HEK293 (cell line): ENCODE measurements around the gene ANKAR.

Source experiments
- BCL11A ChIP-seq: fragments of 450-650 bp; formaldehyde crosslinking; IDR thresholded peaks from 2 replicates; pipeline ENCODE4 v1.5.1; 2016; ENCODE audit warnings: low read depth, missing biosample characterization, missing genetic modification characterization
- PATZ1 ChIP-seq: fragments of 450-650 bp; formaldehyde crosslinking; IDR thresholded peaks from 2 replicates; pipeline ENCODE4 v1.5.1; 2016; ENCODE audit warnings: missing biosample characterization, missing genetic modification characterization
- ZFP37 ChIP-seq: fragments of 450-650 bp; formaldehyde crosslinking; IDR thresholded peaks from 2 replicates; pipeline ENCODE4 v1.5.1; 2016; ENCODE audit warnings: missing biosample characterization, missing genetic modification characterization
- ZNF121 ChIP-seq: fragments of 450-650 bp; formaldehyde crosslinking; IDR thresholded peaks from 2 replicates; pipeline ENCODE4 v1.5.1; 2016; ENCODE audit warnings: missing biosample characterization, missing genetic modification characterization
- ZNF133 ChIP-seq: fragments of 450-650 bp; formaldehyde crosslinking; IDR thresholded peaks from 2 replicates; pipeline ENCODE4 v1.5.1; 2016; ENCODE audit warnings: missing biosample characterization, missing genetic modification characterization
- ZNF302 ChIP-seq: fragments of 450-650 bp; formaldehyde crosslinking; IDR thresholded peaks from 2 replicates; pipeline ENCODE4 v1.5.1; 2016; ENCODE audit warnings: missing biosample characterization, missing genetic modification characterization, low read depth
- ZNF621 ChIP-seq: fragments of 450-650 bp; formaldehyde crosslinking; IDR thresholded peaks from 2 replicates; pipeline ENCODE4 v1.5.1; 2017; ENCODE audit warnings: missing biosample characterization, missing genetic modification characterization
- ZNF701 ChIP-seq: fragments of 450-650 bp; formaldehyde crosslinking; IDR thresholded peaks from 2 replicates; pipeline ENCODE4 v1.5.1; 2016; ENCODE audit warnings: missing biosample characterization, missing genetic modification characterization
- TF ChIP-seq, protein P1 (sequence below): fragments of 450-650 bp; formaldehyde crosslinking; IDR thresholded peaks from 2 replicates; pipeline ENCODE4 v1.5.1; 2016; ENCODE audit warnings: missing biosample characterization, missing genetic modification characterization
- TF ChIP-seq, protein P2 (sequence below): fragments of 450-650 bp; formaldehyde crosslinking; IDR thresholded peaks from 2 replicates; pipeline ENCODE4 v1.5.1; 2017; ENCODE audit warnings: missing biosample characterization, missing genetic modification characterization
- TF ChIP-seq, protein P3 (sequence below): fragments of 450-650 bp; formaldehyde crosslinking; IDR thresholded peaks from 2 replicates; pipeline ENCODE4 v1.5.1; 2016; ENCODE audit warnings: missing biosample characterization, missing genetic modification characterization, low read depth

- TF ChIP-seq ZFP37 (tag by site-specific recombination) (no peak), ZNF121 (no peak), BCL11A (tag by site-specific recombination) (no peak), ZNF621 (tag by site-specific recombination) (no peak), PATZ1 (tag by site-specific recombination) (no peak), ZNF302 (tag by site-specific recombination) (no peak), ZNF701 (tag by site-specific recombination) (no peak), ZNF133 (no peak)
- TF ChIP-seq, protein P1, sequence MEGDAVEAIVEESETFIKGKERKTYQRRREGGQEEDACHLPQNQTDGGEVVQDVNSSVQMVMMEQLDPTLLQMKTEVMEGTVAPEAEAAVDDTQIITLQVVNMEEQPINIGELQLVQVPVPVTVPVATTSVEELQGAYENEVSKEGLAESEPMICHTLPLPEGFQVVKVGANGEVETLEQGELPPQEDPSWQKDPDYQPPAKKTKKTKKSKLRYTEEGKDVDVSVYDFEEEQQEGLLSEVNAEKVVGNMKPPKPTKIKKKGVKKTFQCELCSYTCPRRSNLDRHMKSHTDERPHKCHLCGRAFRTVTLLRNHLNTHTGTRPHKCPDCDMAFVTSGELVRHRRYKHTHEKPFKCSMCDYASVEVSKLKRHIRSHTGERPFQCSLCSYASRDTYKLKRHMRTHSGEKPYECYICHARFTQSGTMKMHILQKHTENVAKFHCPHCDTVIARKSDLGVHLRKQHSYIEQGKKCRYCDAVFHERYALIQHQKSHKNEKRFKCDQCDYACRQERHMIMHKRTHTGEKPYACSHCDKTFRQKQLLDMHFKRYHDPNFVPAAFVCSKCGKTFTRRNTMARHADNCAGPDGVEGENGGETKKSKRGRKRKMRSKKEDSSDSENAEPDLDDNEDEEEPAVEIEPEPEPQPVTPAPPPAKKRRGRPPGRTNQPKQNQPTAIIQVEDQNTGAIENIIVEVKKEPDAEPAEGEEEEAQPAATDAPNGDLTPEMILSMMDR (tag by site-specific recombination), result no peak
- TF ChIP-seq, protein P2, sequence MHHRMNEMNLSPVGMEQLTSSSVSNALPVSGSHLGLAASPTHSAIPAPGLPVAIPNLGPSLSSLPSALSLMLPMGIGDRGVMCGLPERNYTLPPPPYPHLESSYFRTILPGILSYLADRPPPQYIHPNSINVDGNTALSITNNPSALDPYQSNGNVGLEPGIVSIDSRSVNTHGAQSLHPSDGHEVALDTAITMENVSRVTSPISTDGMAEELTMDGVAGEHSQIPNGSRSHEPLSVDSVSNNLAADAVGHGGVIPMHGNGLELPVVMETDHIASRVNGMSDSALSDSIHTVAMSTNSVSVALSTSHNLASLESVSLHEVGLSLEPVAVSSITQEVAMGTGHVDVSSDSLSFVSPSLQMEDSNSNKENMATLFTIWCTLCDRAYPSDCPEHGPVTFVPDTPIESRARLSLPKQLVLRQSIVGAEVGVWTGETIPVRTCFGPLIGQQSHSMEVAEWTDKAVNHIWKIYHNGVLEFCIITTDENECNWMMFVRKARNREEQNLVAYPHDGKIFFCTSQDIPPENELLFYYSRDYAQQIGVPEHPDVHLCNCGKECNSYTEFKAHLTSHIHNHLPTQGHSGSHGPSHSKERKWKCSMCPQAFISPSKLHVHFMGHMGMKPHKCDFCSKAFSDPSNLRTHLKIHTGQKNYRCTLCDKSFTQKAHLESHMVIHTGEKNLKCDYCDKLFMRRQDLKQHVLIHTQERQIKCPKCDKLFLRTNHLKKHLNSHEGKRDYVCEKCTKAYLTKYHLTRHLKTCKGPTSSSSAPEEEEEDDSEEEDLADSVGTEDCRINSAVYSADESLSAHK (tag by site-specific recombination), result no peak
- TF ChIP-seq, protein P3, sequence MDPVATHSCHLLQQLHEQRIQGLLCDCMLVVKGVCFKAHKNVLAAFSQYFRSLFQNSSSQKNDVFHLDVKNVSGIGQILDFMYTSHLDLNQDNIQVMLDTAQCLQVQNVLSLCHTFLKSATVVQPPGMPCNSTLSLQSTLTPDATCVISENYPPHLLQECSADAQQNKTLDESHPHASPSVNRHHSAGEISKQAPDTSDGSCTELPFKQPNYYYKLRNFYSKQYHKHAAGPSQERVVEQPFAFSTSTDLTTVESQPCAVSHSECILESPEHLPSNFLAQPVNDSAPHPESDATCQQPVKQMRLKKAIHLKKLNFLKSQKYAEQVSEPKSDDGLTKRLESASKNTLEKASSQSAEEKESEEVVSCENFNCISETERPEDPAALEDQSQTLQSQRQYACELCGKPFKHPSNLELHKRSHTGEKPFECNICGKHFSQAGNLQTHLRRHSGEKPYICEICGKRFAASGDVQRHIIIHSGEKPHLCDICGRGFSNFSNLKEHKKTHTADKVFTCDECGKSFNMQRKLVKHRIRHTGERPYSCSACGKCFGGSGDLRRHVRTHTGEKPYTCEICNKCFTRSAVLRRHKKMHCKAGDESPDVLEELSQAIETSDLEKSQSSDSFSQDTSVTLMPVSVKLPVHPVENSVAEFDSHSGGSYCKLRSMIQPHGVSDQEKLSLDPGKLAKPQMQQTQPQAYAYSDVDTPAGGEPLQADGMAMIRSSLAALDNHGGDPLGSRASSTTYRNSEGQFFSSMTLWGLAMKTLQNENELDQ (tag by site-specific recombination), result no peak
These were observed 45.1 kb downstream of the ANKAR start for GRCh38 chr2:189719571-189719970.
